Breast epithelium (tissue), 3 donors: ENCODE results near the gene PPP2R5B.

ENCODE experiments used
- CTCF ChIP-seq, 3 donors: fragments of 450-650 bp; IDR thresholded peaks; one replicate each; pipeline ENCODE4 v1.5.1; 2016 to 2017; ENCODE audit warnings: antibody characterized with exemption in 3 of 3, mild to moderate bottlenecking in 3 of 3, moderate library complexity in 3 of 3
- POLR2AphosphoS5 ChIP-seq, 3 donors: sonication (generic); formaldehyde crosslinking; IDR thresholded peaks; one replicate each; pipeline ENCODE4 v1.6.1; 2017; ENCODE audit warnings: antibody characterized with exemption in 3 of 3

GRCh38 chr11:64932324-64932723 lies 7.8 kb downstream of the PPP2R5B start:
- TF ChIP-seq POLR2AphosphoS5 (IDR thresholded peaks at IDR 0.05) (no peak), CTCF (IDR thresholded peaks at IDR 0.05) (no peak)
